22Rv1 (cell line): ENCODE results near the gene IL12B.
"Not testable (repeated sequence)": the region's sequence is repeated elsewhere in the genome, so short reads cannot be mapped to it uniquely, and the experiment has no call there.

Experiments used
- H3K27ac ChIP-seq: fragments of 450-650 bp; 2 replicates; pipeline ENCODE4 v1.5.1; 2017
- ZFX ChIP-seq: fragments of 450-650 bp; IDR thresholded peaks from 2 replicates; pipeline ENCODE4 v1.6.1; 2017; ENCODE audit warnings: antibody characterized with exemption, borderline replicate concordance
- TF ChIP-seq, protein P1 (sequence below): fragments of 450-650 bp; IDR thresholded peaks from 2 replicates; pipeline ENCODE4 v1.5.1; 2017; ENCODE audit warnings: mild to moderate bottlenecking

IL12B gene

GRCh38 chr5:159330131-159330800 is at the start of gene IL12B:
IL12B (minus strand) TSS chr5:159330487; CDS start chr5:159326782, 3,705 bp downstream.
- no peak for TF ChIP-seq ZFX
- TF ChIP-seq, protein P1, sequence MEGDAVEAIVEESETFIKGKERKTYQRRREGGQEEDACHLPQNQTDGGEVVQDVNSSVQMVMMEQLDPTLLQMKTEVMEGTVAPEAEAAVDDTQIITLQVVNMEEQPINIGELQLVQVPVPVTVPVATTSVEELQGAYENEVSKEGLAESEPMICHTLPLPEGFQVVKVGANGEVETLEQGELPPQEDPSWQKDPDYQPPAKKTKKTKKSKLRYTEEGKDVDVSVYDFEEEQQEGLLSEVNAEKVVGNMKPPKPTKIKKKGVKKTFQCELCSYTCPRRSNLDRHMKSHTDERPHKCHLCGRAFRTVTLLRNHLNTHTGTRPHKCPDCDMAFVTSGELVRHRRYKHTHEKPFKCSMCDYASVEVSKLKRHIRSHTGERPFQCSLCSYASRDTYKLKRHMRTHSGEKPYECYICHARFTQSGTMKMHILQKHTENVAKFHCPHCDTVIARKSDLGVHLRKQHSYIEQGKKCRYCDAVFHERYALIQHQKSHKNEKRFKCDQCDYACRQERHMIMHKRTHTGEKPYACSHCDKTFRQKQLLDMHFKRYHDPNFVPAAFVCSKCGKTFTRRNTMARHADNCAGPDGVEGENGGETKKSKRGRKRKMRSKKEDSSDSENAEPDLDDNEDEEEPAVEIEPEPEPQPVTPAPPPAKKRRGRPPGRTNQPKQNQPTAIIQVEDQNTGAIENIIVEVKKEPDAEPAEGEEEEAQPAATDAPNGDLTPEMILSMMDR, result no peak
- H3K27ac ChIP-seq, result no peak within 1 kb of the TSS

DNA sequence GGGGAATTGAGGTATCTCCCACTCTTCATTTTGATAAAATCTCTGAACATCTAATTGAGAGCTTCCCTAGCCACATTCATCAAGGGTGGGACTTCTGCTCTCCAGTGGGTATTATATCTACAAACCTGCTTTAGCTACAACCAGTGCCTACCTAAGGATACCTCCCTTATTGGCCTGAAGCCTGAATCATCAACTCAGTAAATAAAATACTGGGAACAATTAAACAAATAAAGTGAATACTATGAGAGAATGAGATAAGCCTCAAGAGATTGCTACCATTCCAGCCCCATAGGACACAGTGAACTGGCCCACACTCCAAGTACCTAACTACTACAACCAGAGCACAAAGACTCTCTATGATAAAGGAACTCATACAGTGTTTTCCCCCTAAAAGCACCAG is 47.4 kb upstream of the IL12B start:
- no peak overlapping the region for H3K27ac ChIP-seq
- TF ChIP-seq, protein P1, result no peak
- no peak for TF ChIP-seq ZFX

- H3K27ac ChIP-seq, result not testable (repeated sequence)
Measured at GRCh38 chr5:159367866-159368265, 37.6 kb upstream of the IL12B start.

DNA sequence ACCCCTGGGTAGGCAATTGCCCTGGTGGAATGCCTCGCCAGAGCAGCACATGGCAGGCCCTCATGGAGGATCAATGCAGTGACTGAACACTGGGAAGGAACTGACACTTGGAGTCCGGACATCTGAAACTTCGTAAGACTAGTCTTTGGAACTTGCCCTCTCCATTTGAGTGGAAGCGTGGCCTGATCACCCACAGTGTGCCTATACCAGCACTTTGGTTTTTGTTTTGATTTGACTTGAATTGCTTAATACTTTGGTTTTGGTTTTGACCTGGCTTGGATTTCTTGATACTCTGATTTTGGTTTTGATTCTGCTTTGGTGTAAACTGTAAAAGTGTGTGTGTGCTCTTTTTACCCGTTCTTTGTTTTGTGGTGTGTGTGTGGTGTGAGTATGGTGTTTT is 36.5 kb upstream of the IL12B start:
- not testable (repeated sequence) for H3K27ac ChIP-seq

DNA sequence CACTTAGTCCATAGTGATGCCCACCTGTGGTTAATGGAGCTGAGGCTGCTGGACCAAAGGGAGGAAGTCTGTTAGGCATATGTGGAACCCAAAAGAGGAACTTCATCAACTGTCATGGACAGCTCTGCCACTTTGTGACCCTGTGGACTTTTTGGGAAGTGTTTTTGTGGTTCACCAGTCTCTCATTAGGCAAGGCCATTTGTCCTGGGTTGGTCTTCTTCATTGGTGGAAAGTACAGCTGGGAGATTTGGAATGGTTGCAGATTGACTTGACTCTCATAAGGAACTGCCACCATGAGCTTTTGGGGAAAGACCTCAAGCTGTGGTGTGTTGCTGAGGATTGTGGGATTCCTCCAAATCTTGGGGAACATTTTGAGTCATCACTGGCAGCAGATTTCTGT is 31.9 kb upstream of the IL12B start:
- TF ChIP-seq, protein P1, result no peak
- TF ChIP-seq ZFX, result no peak
- H3K27ac ChIP-seq, result no peak overlapping the region

- H3K27ac ChIP-seq, result not testable (repeated sequence)
Measured at GRCh38 chr5:159359871-159360270, 29.6 kb upstream of the IL12B start.

- H3K27ac ChIP-seq, result no peak overlapping the region
- TF ChIP-seq, protein P1, result no peak
- no peak for TF ChIP-seq ZFX
Measured at GRCh38 chr5:159359408-159359807, 29.1 kb upstream of the IL12B start.

GRCh38 chr5:159353661-159354252 is 23.5 kb upstream of the IL12B start:
- H3K27ac ChIP-seq, result no peak overlapping the region
- TF ChIP-seq, protein P1, result no peak
- no peak for TF ChIP-seq ZFX

GRCh38 chr5:159350644-159351043 is 20.4 kb upstream of the IL12B start:
- H3K27ac ChIP-seq, result not testable (repeated sequence)

DNA sequence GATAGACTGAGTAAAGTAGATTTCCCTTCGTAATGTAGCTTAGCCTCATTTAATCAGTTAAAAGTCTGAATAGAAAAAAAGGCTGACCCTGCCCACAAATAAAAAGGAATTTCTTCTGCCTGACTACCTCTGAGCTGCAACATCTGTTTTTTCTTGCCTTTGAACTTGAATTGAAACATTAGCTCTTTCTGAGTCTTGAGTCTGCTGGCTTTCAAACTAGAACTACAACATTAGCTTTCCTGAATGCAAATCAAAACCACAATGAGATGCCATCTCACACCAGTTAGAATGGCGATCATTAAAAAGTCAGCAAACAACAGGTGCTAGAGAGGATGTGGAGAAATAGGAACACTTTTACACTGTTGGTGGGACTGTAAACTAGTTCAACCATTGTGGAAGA is 19.9 kb upstream of the IL12B start:
- not testable (repeated sequence) for H3K27ac ChIP-seq
